ENCODE data around the gene EIF5AL1.

The EIF5AL1 gene

GRCh38 chr10:79562135-79562756 is 49.9 kb downstream of the EIF5AL1 start:
- DNase-seq = no peak

GRCh38 chr10:79563426-79563825 is 51.1 kb downstream of the EIF5AL1 start:
- no peak for DNase-seq

Data from DMS 273 treated with DMSO at 0.1 percent for 48 hours (cell line).